ENCODE results near the gene IMMP2L. TPM values are rescaled to one million over a fixed set of nuclear protein-coding genes. Genes with fewer than 3 reads are reported as not detected.

Gene IMMP2L
- total and polyA plus RNA-seq, 2 experiments from 2014 or later = 10.1 to 10.4 TPM

- Histone ChIP-seq H3K27me3 (replicated peaks; ENCODE audit: insufficient read depth) (no peaks in the 10 kb centered on the region), H3K36me3 (ENCODE audit: low read depth) (no peaks in the 10 kb centered on the region), H3K9me3 (ENCODE audit: low read depth) (no peaks in the 10 kb centered on the region), H3K27ac (no peak overlapping the region), H3K9ac (no peak overlapping the region), H4K20me1 (ENCODE audit: insufficient read depth) (no peaks in the 10 kb centered on the region), H3K4me3 (no peak overlapping the region), H3K4me1 (ENCODE audit: insufficient read depth) (no peaks in the 10 kb centered on the region), H2AFZ (no peak overlapping the region), H3F3A (ENCODE audit: insufficient read depth) (no peaks in the 10 kb centered on the region), H3K9me2 (ENCODE audit: insufficient read depth) (no peaks in the 10 kb centered on the region), H3K4me2 (ENCODE audit: unreplicated experiment) (no peak overlapping the region), H3K79me2 (ENCODE audit: insufficient read depth) (no peaks in the 10 kb centered on the region)
- 58 to 63% methylated on average over 6 of the region's 6 CpGs for WGBS, 2 experiments (ENCODE audit: low coverage in 1 of 2, low lambda C conversion rate in 2 of 2, missing lambda C conversion rate in 2 of 2)
- in situ Hi-C loops (cut with MboI) = no loop called here
- no peak for DNase-seq
- TF ChIP-seq EZH2phosphoT487 (IDR thresholded peaks at IDR 0.05; ENCODE audit: insufficient read depth, low read depth) = no peak
- no peak for TF ChIP-seq EZH2 (IDR thresholded peaks at IDR 0.05; ENCODE audit: insufficient read depth, poor library complexity, severe bottlenecking)
These were observed 414.4 kb downstream of the IMMP2L start for GRCh38 chr7:111147708-111148533.

GRCh38 chr7:111146136-111146535, 416.2 kb downstream of the IMMP2L start:
- H3F3A ChIP-seq (ENCODE audit: insufficient read depth) = no peaks in the 10 kb centered on the region
- TF ChIP-seq EZH2phosphoT487 (IDR thresholded peaks at IDR 0.05; ENCODE audit: insufficient read depth, low read depth) (no peak), EZH2 (IDR thresholded peaks at IDR 0.05; ENCODE audit: insufficient read depth, poor library complexity, severe bottlenecking) (no peak)
- H3K79me2 ChIP-seq (ENCODE audit: insufficient read depth) = no peaks in the 10 kb centered on the region
- H3K9me2 ChIP-seq (ENCODE audit: insufficient read depth) = no peaks in the 10 kb centered on the region
- no peaks in the 10 kb centered on the region for H3K9me3 ChIP-seq (ENCODE audit: low read depth)
- no peaks in the 10 kb centered on the region for H3K4me1 ChIP-seq (ENCODE audit: insufficient read depth)
- no peaks in the 10 kb centered on the region for H3K27me3 ChIP-seq (replicated peaks; ENCODE audit: insufficient read depth)
- H3K4me2 ChIP-seq (ENCODE audit: unreplicated experiment) = no peak overlapping the region
- no peak overlapping the region for H3K27ac ChIP-seq
- H4K20me1 ChIP-seq (ENCODE audit: insufficient read depth) = no peaks in the 10 kb centered on the region
- H2AFZ ChIP-seq = no peak overlapping the region
- DNase-seq = no peak
- no peak overlapping the region for H3K9ac ChIP-seq
- H3K36me3 ChIP-seq (ENCODE audit: low read depth) = no peaks in the 10 kb centered on the region
- no peak overlapping the region for H3K4me3 ChIP-seq
- in situ Hi-C loops (cut with MboI) = no loop called here

- H3K27me3 ChIP-seq (replicated peaks; ENCODE audit: insufficient read depth) = no peaks in the 10 kb centered on the region
- H3K79me2 ChIP-seq (ENCODE audit: insufficient read depth) = no peaks in the 10 kb centered on the region
- no peaks in the 10 kb centered on the region for H4K20me1 ChIP-seq (ENCODE audit: insufficient read depth)
- no peak overlapping the region for H3K9ac ChIP-seq
- 75% methylated on average over 2 of the region's 2 CpGs for WGBS, 2 experiments (ENCODE audit: low coverage in 1 of 2, low lambda C conversion rate in 2 of 2, missing lambda C conversion rate in 2 of 2)
- no peaks in the 10 kb centered on the region for H3K36me3 ChIP-seq (ENCODE audit: low read depth)
- no peaks in the 10 kb centered on the region for H3K9me3 ChIP-seq (ENCODE audit: low read depth)
- no peaks in the 10 kb centered on the region for H3K9me2 ChIP-seq (ENCODE audit: insufficient read depth)
- H3K27ac ChIP-seq = no peak overlapping the region
- no peak for DNase-seq
- H3K4me1 ChIP-seq (ENCODE audit: insufficient read depth) = no peaks in the 10 kb centered on the region
- H3F3A ChIP-seq (ENCODE audit: insufficient read depth) = no peaks in the 10 kb centered on the region
- H2AFZ ChIP-seq = no peak overlapping the region
- TF ChIP-seq EZH2 (IDR thresholded peaks at IDR 0.05; ENCODE audit: insufficient read depth, poor library complexity, severe bottlenecking) (no peak), EZH2phosphoT487 (IDR thresholded peaks at IDR 0.05; ENCODE audit: insufficient read depth, low read depth) (no peak)
- H3K4me3 ChIP-seq = no peak overlapping the region
- H3K4me2 ChIP-seq (ENCODE audit: unreplicated experiment) = no peak overlapping the region
- in situ Hi-C loops (cut with MboI) = no loop called here
These were observed 416.8 kb downstream of the IMMP2L start for GRCh38 chr7:111145472-111145871.

- no peak overlapping the region for H2AFZ ChIP-seq
- no peaks in the 10 kb centered on the region for H3K79me2 ChIP-seq (ENCODE audit: insufficient read depth)
- H3K27me3 ChIP-seq (replicated peaks; ENCODE audit: insufficient read depth) = no peaks in the 10 kb centered on the region
- no peak overlapping the region for H3K4me2 ChIP-seq (ENCODE audit: unreplicated experiment)
- peaks cover 24% of the 10 kb centered on the region for H3F3A ChIP-seq (ENCODE audit: insufficient read depth)
- no peak for DNase-seq
- no peak overlapping the region for H3K9ac ChIP-seq
- H3K4me1 ChIP-seq (ENCODE audit: insufficient read depth) = peaks cover 22% of the 10 kb centered on the region
- in situ Hi-C loops (cut with MboI) = no loop called here
- WGBS, 2 experiments (ENCODE audit: low coverage in 1 of 2, low lambda C conversion rate in 2 of 2, missing lambda C conversion rate in 2 of 2) = 94 to 95% methylated on average over 2 of the region's 2 CpGs
- H3K9me3 ChIP-seq (ENCODE audit: low read depth) = no peaks in the 10 kb centered on the region
- H3K4me3 ChIP-seq = no peak overlapping the region
- H3K36me3 ChIP-seq (ENCODE audit: low read depth) = no peaks in the 10 kb centered on the region
- no peaks in the 10 kb centered on the region for H4K20me1 ChIP-seq (ENCODE audit: insufficient read depth)
- no peak overlapping the region for H3K27ac ChIP-seq
- TF ChIP-seq EZH2 (IDR thresholded peaks at IDR 0.05; ENCODE audit: insufficient read depth, poor library complexity, severe bottlenecking) (no peak), EZH2phosphoT487 (IDR thresholded peaks at IDR 0.05; ENCODE audit: insufficient read depth, low read depth) (no peak)
- H3K9me2 ChIP-seq (ENCODE audit: insufficient read depth) = no peaks in the 10 kb centered on the region
These were observed 422.0 kb downstream of the IMMP2L start for GRCh38 chr7:111140091-111140865.

All from GM23248 (cell line).